Panc1 (cell line): ENCODE data around the gene INPP5A. TPM values are rescaled to one million over a fixed set of nuclear protein-coding genes. Genes with fewer than 3 reads are reported as not detected.

Source experiments
- ATAC-seq: fragments of 200-7000 bp; cut with Tn5 transposase; 2 replicates; pipeline ENCODE4 v1.9.1; 2020; ENCODE audit warnings: mild to moderate bottlenecking, moderate library complexity
- BruUV-seq: library from RNA; stranded (reverse); fragments of 400-500 nt; replicated peaks from 2 replicates; lab custom pipeline; 2021; lab: Mats Ljungman, UMichigan
- CTCF ChIA-PET: fragments of 300-600 bp; sonication (Branson Sonifier 250); formaldehyde crosslinking; loops from one replicate; lab custom pipeline; 2022; ENCODE audit warnings: antibody characterized with exemption; lab: Charles Lee
- POLR2A ChIA-PET: fragments of 300-600 bp; sonication (Branson Sonifier 250); formaldehyde crosslinking; loops from one replicate; lab custom pipeline; 2022; ENCODE audit warnings: antibody characterized with exemption; lab: Charles Lee
- DNase-seq: peaks from one replicate; pipeline ENCODE4 v3.0.0-alpha.2; 2010; ENCODE audit warnings: low read depth, low spot score
- H3K27ac ChIP-seq: 2 replicates; pipeline ENCODE4 v1.5.1; 2011; ENCODE audit warnings: mild to moderate bottlenecking, low read length, inconsistent platforms
- H3K27me3 ChIP-seq: fragments of 200-500 bp; sonication (Bioruptor generic); 2 replicates; pipeline ENCODE4 v1.6.0; 2014; ENCODE audit warnings: low read length, inconsistent platforms; ENCODE audit not compliant: control insufficient read depth, insufficient read depth
- H3K36me3 ChIP-seq: fragments of 200-500 bp; sonication (Bioruptor generic); 2 replicates; pipeline ENCODE4 v1.5.1; 2014; ENCODE audit warnings: inconsistent platforms, mild to moderate bottlenecking, low read length, moderate library complexity; ENCODE audit not compliant: control insufficient read depth, insufficient read depth
- H3K4me1 ChIP-seq: 2 replicates; pipeline ENCODE4 v1.5.1; 2011; ENCODE audit warnings: inconsistent platforms, mild to moderate bottlenecking, low read length, moderate library complexity; ENCODE audit not compliant: control insufficient read depth, insufficient read depth
- H3K4me3 ChIP-seq, 2 experiments: 2 replicates each; pipeline ENCODE4 v1.5.1; 2011 to 2012; ENCODE audit warnings: low read depth in 2 of 2, low read length in 2 of 2, mild to moderate bottlenecking in 2 of 2, inconsistent platforms in 1 of 2, moderate library complexity in 1 of 2
- H3K9me3 ChIP-seq: fragments of 200-500 bp; sonication (Bioruptor generic); 2 replicates; pipeline ENCODE4 v1.5.1; 2014; ENCODE audit warnings: low read depth, mild to moderate bottlenecking, inconsistent platforms, low read length, moderate library complexity; ENCODE audit not compliant: control insufficient read depth, insufficient read depth
- POLR2AphosphoS5 ChIP-seq: IDR thresholded peaks from 2 replicates; pipeline ENCODE4 v1.6.1; 2012; ENCODE audit warnings: mild to moderate bottlenecking, low read depth, low read length, moderate library complexity
- SIN3A ChIP-seq: IDR thresholded peaks from 2 replicates; pipeline ENCODE4 v1.6.1; 2012; ENCODE audit warnings: low read depth, mild to moderate bottlenecking, low read length, moderate library complexity, borderline replicate concordance; ENCODE audit not compliant: insufficient read depth
- TCF7L2 ChIP-seq: IDR thresholded peaks from 2 replicates; pipeline ENCODE4 v1.6.1; 2011; ENCODE audit warnings: mild to moderate bottlenecking, low read depth, low read length, inconsistent platforms
- in situ Hi-C: cut with HindIII; loops from 2 replicates; pipeline ENCODE4 v1.10.0; 2016; ENCODE audit warnings: low sequenced_read_pairs, low pct_unique_long_range_greater_than_20kb
- intact Hi-C: fragments of 100-400 bp; cut with micrococcal nuclease; formaldehyde crosslinking; loops from one replicate; pipeline ENCODE4 v1.10.0; 2022; ENCODE audit not compliant: unreplicated experiment
- total RNA-seq: library from RNA; stranded (reverse); gene quantifications from one replicate; pipeline ENCODE4 v1.2.1, GENCODE V29; 2021; ENCODE audit not compliant: unreplicated experiment
- TF ChIP-seq, protein P1 (sequence below), 2 experiments: IDR thresholded peaks; 2 replicates each; pipeline ENCODE4 v1.6.1; 2011 to 2012; ENCODE audit warnings: low read depth in 2 of 2, control low read depth in 1 of 2, low read length in 1 of 2, mild to moderate bottlenecking in 1 of 2, moderate library complexity in 1 of 2; ENCODE audit not compliant: insufficient read depth in 1 of 2
- TF ChIP-seq, protein P2 (sequence below): fragments of 450-650 bp; IDR thresholded peaks from 2 replicates; pipeline ENCODE4 v1.5.1; 2017; ENCODE audit warnings: mild to moderate bottlenecking

The INPP5A gene
- total RNA-seq, 1 experiment from 2014 or later: 60.0 TPM

DNA sequence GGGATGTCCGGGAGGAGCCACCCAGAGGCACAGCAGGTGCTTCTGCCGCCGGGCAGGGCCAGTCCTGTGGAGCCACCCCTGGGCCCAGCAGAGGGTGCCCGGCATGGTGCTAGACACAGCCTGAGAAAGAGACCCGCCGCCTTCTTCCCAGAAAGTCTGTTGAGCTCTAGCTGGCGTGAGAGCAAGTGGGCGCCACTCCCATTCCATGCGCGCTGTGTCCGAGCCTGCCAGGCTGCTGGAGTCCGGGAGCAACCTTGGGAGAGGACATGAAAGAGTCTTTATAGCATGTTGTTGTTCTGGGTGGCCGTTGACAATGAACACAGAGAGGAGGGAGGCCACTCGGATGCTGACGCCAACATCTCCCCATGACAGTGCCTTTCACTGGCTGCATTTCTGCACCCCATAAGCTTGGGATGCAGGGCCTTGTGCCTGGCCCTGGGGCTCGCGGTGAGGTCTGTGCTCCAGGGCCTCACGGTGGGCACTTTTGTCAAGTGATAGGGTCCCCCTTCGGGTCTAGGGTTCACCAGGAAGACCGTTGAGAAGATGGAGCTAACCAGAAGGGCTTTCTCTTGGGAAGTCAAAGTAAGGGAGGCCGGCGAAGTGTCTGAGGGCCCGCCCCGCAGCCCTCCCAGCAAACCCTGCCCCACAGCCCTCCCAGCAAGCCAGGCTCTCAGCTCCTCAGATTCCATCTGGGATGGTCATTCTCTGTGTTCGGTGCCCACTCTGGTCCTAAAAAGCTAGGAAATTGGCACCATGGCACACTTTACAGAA lies 201.1 kb downstream of the INPP5A start:
- H3K27me3 ChIP-seq: no peaks in the 10 kb centered on the region
- DNase-seq: no peak
- TF ChIP-seq, protein P1, sequence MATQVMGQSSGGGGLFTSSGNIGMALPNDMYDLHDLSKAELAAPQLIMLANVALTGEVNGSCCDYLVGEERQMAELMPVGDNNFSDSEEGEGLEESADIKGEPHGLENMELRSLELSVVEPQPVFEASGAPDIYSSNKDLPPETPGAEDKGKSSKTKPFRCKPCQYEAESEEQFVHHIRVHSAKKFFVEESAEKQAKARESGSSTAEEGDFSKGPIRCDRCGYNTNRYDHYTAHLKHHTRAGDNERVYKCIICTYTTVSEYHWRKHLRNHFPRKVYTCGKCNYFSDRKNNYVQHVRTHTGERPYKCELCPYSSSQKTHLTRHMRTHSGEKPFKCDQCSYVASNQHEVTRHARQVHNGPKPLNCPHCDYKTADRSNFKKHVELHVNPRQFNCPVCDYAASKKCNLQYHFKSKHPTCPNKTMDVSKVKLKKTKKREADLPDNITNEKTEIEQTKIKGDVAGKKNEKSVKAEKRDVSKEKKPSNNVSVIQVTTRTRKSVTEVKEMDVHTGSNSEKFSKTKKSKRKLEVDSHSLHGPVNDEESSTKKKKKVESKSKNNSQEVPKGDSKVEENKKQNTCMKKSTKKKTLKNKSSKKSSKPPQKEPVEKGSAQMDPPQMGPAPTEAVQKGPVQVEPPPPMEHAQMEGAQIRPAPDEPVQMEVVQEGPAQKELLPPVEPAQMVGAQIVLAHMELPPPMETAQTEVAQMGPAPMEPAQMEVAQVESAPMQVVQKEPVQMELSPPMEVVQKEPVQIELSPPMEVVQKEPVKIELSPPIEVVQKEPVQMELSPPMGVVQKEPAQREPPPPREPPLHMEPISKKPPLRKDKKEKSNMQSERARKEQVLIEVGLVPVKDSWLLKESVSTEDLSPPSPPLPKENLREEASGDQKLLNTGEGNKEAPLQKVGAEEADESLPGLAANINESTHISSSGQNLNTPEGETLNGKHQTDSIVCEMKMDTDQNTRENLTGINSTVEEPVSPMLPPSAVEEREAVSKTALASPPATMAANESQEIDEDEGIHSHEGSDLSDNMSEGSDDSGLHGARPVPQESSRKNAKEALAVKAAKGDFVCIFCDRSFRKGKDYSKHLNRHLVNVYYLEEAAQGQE (IDR thresholded peaks at IDR 0.05; ENCODE audit: insufficient read depth in 1 of 2, low read depth in 2 of 2, low read length in 1 of 2): no peak
- TF ChIP-seq TCF7L2 (no peak), SIN3A (no peak), POLR2AphosphoS5 (no peak)
- TF ChIP-seq, protein P2, sequence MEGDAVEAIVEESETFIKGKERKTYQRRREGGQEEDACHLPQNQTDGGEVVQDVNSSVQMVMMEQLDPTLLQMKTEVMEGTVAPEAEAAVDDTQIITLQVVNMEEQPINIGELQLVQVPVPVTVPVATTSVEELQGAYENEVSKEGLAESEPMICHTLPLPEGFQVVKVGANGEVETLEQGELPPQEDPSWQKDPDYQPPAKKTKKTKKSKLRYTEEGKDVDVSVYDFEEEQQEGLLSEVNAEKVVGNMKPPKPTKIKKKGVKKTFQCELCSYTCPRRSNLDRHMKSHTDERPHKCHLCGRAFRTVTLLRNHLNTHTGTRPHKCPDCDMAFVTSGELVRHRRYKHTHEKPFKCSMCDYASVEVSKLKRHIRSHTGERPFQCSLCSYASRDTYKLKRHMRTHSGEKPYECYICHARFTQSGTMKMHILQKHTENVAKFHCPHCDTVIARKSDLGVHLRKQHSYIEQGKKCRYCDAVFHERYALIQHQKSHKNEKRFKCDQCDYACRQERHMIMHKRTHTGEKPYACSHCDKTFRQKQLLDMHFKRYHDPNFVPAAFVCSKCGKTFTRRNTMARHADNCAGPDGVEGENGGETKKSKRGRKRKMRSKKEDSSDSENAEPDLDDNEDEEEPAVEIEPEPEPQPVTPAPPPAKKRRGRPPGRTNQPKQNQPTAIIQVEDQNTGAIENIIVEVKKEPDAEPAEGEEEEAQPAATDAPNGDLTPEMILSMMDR: no peak
- ATAC-seq: no peak
- CTCF ChIA-PET: no interaction called here
- in situ Hi-C loops (no loop called here), intact Hi-C loops (no loop called here)
- no peak overlapping the region for H3K4me3 ChIP-seq
- BruUV-seq: no TSS peak
- H3K36me3 ChIP-seq: no peaks in the 10 kb centered on the region
- no peaks in the 10 kb centered on the region for H3K9me3 ChIP-seq
- POLR2A ChIA-PET: no interaction called here
- H3K4me1 ChIP-seq: no peaks in the 10 kb centered on the region
- no peak overlapping the region for H3K27ac ChIP-seq

DNA sequence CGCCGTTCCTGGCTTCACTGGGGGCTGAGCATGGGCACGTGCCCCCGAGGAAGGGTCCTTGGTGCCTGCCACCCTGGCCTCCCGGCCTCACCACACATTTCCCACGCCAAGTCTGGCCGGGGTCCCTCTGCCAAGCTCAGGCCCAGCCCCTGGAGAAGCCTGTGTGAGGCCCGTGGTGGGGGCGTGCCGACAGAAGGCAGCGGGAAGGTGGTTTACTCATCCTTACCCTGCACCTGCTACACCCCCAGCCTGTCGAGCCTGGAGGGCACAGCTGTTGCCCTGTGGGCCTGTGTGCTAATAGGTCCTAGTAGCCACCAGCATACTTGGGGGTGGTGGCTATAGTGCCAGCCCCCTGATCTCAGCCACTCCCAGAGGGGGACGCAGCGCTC lies 201.6 kb downstream of the INPP5A start:
- DNase-seq: no peak
- H3K27me3 ChIP-seq: no peaks in the 10 kb centered on the region
- no peaks in the 10 kb centered on the region for H3K4me1 ChIP-seq
- H3K9me3 ChIP-seq: no peaks in the 10 kb centered on the region
- no peak for TF ChIP-seq SIN3A
- TF ChIP-seq, protein P1 (IDR thresholded peaks at IDR 0.05; ENCODE audit: insufficient read depth in 1 of 2, low read depth in 2 of 2, low read length in 1 of 2): no peak
- TF ChIP-seq, protein P2: no peak
- TF ChIP-seq POLR2AphosphoS5: no peak
- no peak for TF ChIP-seq TCF7L2
- intact Hi-C loops (no loop called here), in situ Hi-C loops (no loop called here)
- H3K4me3 ChIP-seq: no peak overlapping the region
- BruUV-seq: no TSS peak
- CTCF ChIA-PET: no interaction called here
- H3K27ac ChIP-seq: no peak overlapping the region
- ATAC-seq: no peak
- POLR2A ChIA-PET: no interaction called here
- H3K36me3 ChIP-seq: no peaks in the 10 kb centered on the region
